GM20000 (cell line): ENCODE data around the gene CLSTN2.

Experiments
- DNase-seq: peaks from one replicate; pipeline ENCODE4 v3.0.0; 2012; ENCODE audit warnings: low spot score
- CTCF ChIP-seq: IDR thresholded peaks from 2 replicates; pipeline ENCODE4 v1.5.1; 2012; ENCODE audit warnings: mild to moderate bottlenecking, control low read depth; ENCODE audit errors: extremely low read depth, missing control alignments

Gene CLSTN2

DNA sequence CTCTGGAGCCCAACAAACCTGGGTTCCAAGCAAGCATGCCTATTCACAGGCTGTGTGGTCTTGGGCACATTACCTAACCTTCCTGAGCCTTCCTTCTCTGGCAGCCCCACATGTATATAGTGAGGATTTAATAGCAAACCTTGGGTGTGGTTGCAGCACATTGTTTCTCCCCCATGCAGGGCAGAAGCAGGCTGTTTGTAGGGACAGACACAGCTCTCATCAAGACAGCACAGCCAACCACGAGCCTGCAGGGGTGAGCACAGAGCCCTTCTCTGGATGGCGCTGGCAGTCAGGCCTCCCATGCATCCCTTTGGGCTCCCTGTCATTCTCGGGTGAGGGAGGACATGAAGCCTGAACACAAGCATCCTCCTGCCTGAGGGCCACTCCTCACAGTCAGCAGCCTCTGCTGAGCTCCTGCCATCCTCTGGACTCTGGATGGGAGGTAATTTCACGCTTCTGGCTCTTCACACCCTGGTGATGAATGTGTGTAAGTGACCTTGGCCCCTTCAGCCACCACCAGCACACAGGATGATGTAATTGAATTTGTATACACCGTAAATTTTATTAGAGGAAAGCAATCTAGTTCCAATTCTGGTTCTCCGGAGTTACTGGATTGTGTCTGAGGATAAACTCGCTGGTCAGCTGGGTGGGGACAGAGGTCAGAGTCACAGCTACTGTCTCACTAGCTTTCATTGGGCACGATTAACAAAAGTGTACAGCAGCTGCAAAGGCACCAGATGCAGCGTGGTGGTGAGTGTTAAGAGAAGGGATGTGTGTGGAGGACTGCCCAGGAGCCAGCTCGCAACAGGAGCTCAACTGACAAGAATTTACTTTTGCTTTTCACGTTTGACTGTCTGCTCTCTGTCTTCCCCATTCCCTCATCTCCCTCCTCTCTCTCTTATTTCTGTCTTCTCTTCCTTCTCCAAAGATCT lies 118.1 kb downstream of the CLSTN2 start:
- TF ChIP-seq CTCF, result no peak
- no peak for DNase-seq

GRCh38 chr3:140053794-140054193 lies 118.8 kb downstream of the CLSTN2 start:
- TF ChIP-seq CTCF, result no peak

DNA sequence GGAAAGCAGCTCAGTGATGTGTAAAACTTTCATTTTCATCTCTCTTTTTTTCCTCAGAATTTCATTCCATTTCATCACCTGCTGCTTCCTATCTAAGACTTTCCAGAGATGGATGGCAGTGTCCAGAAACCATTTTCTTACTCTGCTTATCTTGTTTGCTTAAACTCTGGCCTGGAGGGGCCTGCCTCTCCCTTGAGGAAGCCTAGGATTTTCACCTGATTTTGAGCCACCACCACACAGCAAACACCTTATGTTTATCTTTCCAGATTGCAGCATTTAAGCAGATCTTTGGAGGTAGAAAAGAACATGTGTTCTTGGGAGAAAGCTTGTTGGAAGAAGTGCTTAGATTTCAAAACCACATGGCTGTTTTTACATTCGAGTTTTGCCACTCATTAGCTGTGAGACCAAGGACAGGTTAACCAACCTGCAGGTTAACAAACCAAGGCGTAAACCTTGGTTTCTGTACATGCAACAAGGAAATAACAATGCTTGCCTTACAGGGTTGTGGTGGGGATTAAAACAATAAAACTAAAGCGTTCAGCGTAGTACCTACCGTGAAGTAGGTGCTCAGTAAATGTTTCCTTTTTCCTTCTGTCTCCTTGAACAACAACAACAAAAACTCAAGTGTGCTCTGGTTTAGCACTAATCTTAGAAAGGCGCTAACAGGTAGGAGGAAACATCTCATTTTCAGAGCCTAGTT lies 120.3 kb downstream of the CLSTN2 start:
- no peak for TF ChIP-seq CTCF
- no peak for DNase-seq

More at GRCh38 chr3:140053794-140054193, 118.8 kb downstream of the CLSTN2 start:
- no peak for DNase-seq

GRCh38 chr3:140056047-140056446 lies 121.1 kb downstream of the CLSTN2 start:
- no peak for TF ChIP-seq CTCF

DNA sequence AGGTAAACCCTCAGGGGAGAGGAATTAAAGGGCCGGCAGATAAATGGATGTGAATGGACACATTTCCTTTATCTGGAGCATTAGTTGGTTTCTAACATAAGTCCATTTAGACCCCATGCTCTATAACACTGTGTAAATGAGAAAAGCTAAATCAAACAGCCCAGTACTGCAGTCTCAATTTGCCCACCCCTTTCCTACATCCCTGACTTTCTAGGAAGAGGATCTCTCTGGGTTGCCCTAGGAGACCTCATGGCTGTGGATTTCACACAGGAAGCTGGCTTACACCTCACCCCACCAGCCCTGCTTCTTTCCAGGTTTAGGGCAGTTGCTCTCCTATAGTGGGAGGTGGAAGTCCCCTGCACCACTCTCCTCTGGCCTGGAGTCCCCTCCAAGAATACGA lies 126.2 kb downstream of the CLSTN2 start:
- no peak for TF ChIP-seq CTCF
- DNase-seq, result no peak

More at GRCh38 chr3:140056047-140056446, 121.1 kb downstream of the CLSTN2 start:
- DNase-seq, result no peak

DNA sequence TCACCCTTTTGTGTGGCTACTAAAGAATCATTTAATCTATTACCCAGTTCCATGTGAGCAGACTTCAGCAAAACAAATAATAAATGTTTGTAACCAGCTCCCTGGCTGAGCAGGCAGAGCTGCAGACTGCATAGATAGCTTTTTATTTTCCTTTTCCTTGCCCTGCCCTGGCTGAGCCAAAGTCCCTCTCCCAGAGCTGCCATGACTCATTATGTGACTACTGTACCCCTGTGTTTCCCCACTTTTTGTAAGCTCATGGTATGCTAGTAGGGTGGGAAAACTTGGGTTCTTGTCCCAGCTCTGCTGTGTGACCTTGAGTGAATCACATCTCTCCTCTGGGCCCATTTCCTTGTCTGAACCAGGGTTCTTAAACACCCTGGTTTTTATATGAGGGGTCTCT lies 127.5 kb downstream of the CLSTN2 start:
- TF ChIP-seq CTCF, result no peak
- DNase-seq, result no peak

DNA sequence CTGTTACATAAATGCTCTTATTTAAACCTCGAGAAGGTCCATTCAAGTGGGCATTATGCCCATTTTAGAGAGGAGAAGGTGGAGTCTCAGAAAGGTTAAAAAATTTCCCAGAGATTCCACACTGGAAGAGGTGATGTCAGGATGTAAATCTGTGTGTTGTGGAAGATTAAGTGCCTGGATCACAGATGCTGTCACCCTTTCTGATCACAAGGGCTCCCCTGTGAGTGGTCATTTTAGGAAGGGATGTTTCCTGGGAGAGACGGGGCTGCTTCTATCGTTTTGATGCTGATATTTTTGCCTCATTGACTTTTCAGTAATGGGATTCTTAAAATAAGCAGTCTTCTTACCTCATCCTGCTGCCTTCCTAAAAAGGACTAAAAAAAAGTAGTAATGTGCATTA lies 132.5 kb downstream of the CLSTN2 start:
- no peak for DNase-seq
- TF ChIP-seq CTCF, result no peak
